ENCODE results near the gene ADNP. TPM values are rescaled to one million over a fixed set of nuclear protein-coding genes. Genes with fewer than 3 reads are reported as not detected.
A peak's percentile ranks its signal among the peaks of the same experiment; 100 is the strongest.

The ADNP gene
- polyA plus RNA-seq, 3 donors = 1.4 to 16.6 (median 3.3) TPM

GRCh38 chr20:50909413-50909812, 21.8 kb downstream of the ADNP start:
- peak overlapping the region in 2 of 7 donors; percentile 4 to 20 for H3K27ac Mint-ChIP-seq
- no peak for DNase-seq
- TF ChIP-seq CTCF (IDR thresholded peaks at IDR 0.05) = no peak

GRCh38 chr20:50904067-50904570, 27.1 kb downstream of the ADNP start:
- Histone ChIP-seq H3K4me3 (replicated peaks in 1 of 3; ENCODE audit: low read depth in 2 of 3, low read length in 3 of 3) (no peak overlapping the region), H4K20me1 (ENCODE audit: insufficient read depth, low read length) (peaks cover 96% of the 10 kb centered on the region), H3K36me3 (replicated peaks in 1 of 2; ENCODE audit: control insufficient read depth in 1 of 2, insufficient read depth in 2 of 2, low read length in 2 of 2) (peaks cover 27 to 63% of the 10 kb centered on the region in 2 donors), H3K9me3 (replicated peaks in 1 of 2; ENCODE audit: control insufficient read depth in 1 of 2, insufficient read depth in 1 of 2, low read length in 2 of 2) (no peaks in the 10 kb centered on the region), H3K27ac (ENCODE audit: low read depth in 1 of 2, low read length in 2 of 2) (no peak overlapping the region), H2AFZ (ENCODE audit: insufficient read depth, low read depth, low read length, poor library complexity, severe bottlenecking) (no peak overlapping the region), H3K4me2 (replicated peaks; ENCODE audit: extremely low read depth, low read length, poor library complexity, severe bottlenecking) (no peak overlapping the region), H3K9ac (ENCODE audit: insufficient read depth, low read length, poor library complexity, severe bottlenecking) (no peak overlapping the region), H3K4me1 (ENCODE audit: control insufficient read depth in 1 of 2, insufficient read depth in 2 of 2, low read length in 2 of 2) (no peaks in the 10 kb centered on the region), H3K79me2 (ENCODE audit: insufficient read depth, low read length) (peaks cover 92% of the 10 kb centered on the region), H3K27me3 (ENCODE audit: control insufficient read depth in 2 of 2, insufficient read depth in 2 of 2, low read length in 2 of 2) (no peaks in the 10 kb centered on the region)
- Mint-ChIP-seq H3K27me3 (ENCODE audit: low read depth in 3 of 3) (peaks cover 0 to 2% (median 2%) of the 10 kb centered on the region in 3 donors), H3K4me1 (peaks cover 3% of the 10 kb centered on the region), H3K9me3 (no peaks in the 10 kb centered on the region), H3K4me3 (no peak overlapping the region), H3K27ac (peak overlapping the region in 1 of 7 donors; percentile 71), H3K36me3 (peaks cover 29 to 67% of the 10 kb centered on the region in 2 donors)
- no peak for DNase-seq
- 94% methylated on average over 3 of the region's 6 CpGs for WGBS (ENCODE audit: insufficient coverage)
- intact Hi-C loops (cut with micrococcal nuclease) = no loop called here
- no peak for TF ChIP-seq CTCF (IDR thresholded peaks at IDR 0.05)

More at GRCh38 chr20:50909413-50909812, 21.8 kb downstream of the ADNP start:
- no peak overlapping the region for H3K9ac ChIP-seq (ENCODE audit: insufficient read depth, low read length, poor library complexity, severe bottlenecking)
- H2AFZ ChIP-seq (ENCODE audit: insufficient read depth, low read depth, low read length, poor library complexity, severe bottlenecking) = no peak overlapping the region
- Mint-ChIP-seq H3K9me3 (no peaks in the 10 kb centered on the region), H3K4me3 (no peak overlapping the region), H3K27me3 (ENCODE audit: low read depth in 3 of 3) (no peaks in the 10 kb centered on the region), H3K36me3 (peaks cover 12 to 42% of the 10 kb centered on the region in 2 donors), H3K4me1 (peaks cover 5% of the 10 kb centered on the region)
- intact Hi-C loops (cut with micrococcal nuclease) = no loop called here
- no peaks in the 10 kb centered on the region for H3K27me3 ChIP-seq (ENCODE audit: control insufficient read depth in 2 of 2, insufficient read depth in 2 of 2, low read length in 2 of 2)
- H3K4me1 ChIP-seq (ENCODE audit: control insufficient read depth in 1 of 2, insufficient read depth in 2 of 2, low read length in 2 of 2) = no peaks in the 10 kb centered on the region
- no CpG with 5 or more reads among the region's 3 CpGs for WGBS (ENCODE audit: insufficient coverage)
- H3K27ac ChIP-seq (ENCODE audit: low read depth in 1 of 2, low read length in 2 of 2) = no peak overlapping the region
- H3K4me2 ChIP-seq (replicated peaks; ENCODE audit: extremely low read depth, low read length, poor library complexity, severe bottlenecking) = no peak overlapping the region
- no peaks in the 10 kb centered on the region for H3K9me3 ChIP-seq (replicated peaks in 1 of 2; ENCODE audit: control insufficient read depth in 1 of 2, insufficient read depth in 1 of 2, low read length in 2 of 2)
- H4K20me1 ChIP-seq (ENCODE audit: insufficient read depth, low read length) = peaks cover 99% of the 10 kb centered on the region
- H3K36me3 ChIP-seq (replicated peaks in 1 of 2; ENCODE audit: control insufficient read depth in 1 of 2, insufficient read depth in 2 of 2, low read length in 2 of 2) = peaks cover 0 to 19% of the 10 kb centered on the region in 2 donors
- H3K4me3 ChIP-seq (replicated peaks in 1 of 3; ENCODE audit: low read depth in 2 of 3, low read length in 3 of 3) = no peak overlapping the region
- H3K79me2 ChIP-seq (ENCODE audit: insufficient read depth, low read length) = peaks cover 100% of the 10 kb centered on the region
